GM12892 (cell line): ENCODE measurements around the gene ARID3B.

Source experiments
- POLR2A ChIP-seq: IDR thresholded peaks from 2 replicates; pipeline ENCODE4 v1.6.1; 2011; ENCODE audit warnings: low read depth, low read length, control low read depth
- POLR2AphosphoS5 ChIP-seq: IDR thresholded peaks from 2 replicates; pipeline ENCODE4 v1.6.1; 2011; ENCODE audit warnings: low read depth, low read length, control low read depth
- TAF1 ChIP-seq: IDR thresholded peaks from 2 replicates; pipeline ENCODE4 v1.6.1; 2011; ENCODE audit warnings: low read depth, mild to moderate bottlenecking, control low read depth, low read length, borderline replicate concordance

GRCh38 chr15:74633781-74634180, 92.8 kb downstream of the ARID3B start:
- TF ChIP-seq POLR2A (no peak), POLR2AphosphoS5 (no peak), TAF1 (no peak)
